ENCODE data around the gene TRIO.
A peak's percentile ranks its signal among the peaks of the same experiment; 100 is the strongest.
"Not testable (repeated sequence)": the region's sequence is repeated elsewhere in the genome, so short reads cannot be mapped to it uniquely, and the experiment has no call there.

The TRIO gene

DNA sequence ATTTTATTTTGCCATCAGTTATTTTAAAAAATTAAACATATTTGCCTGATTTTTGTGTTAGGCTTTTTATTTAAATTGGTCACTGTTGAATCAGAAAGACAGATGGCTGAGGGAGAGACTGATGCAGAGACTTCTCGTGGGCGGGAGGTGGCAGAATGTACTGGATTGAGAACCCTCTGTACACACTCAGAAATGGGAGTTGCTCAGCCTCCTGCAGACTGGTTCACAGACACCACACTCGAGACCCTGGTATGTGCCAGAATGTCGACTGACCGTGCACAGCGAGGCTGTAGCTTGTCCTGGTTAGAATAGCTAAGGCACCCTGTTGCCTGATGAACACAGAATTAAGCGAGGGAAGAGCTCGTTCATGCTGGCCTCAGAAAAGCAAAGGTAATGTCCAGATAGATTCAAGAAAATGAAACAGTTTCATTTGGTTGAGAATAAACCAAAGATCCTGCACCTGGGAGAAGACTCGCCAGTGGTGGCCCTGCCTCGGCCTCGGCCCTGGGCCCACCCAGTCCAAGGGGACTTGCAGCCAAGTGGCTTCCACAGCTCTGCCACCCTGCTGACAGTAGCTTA, 367.1 kb downstream of the TRIO start:
- DNase-seq (ENCODE audit: low spot score) = no peak

DNA sequence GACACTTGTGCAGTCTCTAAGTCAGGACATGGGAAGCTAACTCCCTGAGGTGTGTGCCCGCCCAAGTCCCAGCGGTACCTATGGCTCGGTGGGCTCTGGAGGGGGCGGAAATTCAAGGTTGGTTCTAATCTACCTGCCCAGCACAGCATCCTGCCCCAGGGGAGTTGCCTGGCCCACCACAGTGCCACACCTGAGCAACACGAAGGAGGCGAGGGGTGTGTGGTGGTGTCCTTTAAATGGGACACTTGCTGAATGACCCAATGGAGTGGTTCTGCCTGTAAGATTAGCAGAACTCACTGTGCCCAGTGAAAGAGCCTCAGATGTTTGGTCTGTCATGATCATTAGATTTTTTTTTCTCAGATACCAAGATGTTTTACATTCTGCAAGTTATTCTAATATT, 367.7 kb downstream of the TRIO start:
- no peak for DNase-seq (ENCODE audit: low spot score)

DNA sequence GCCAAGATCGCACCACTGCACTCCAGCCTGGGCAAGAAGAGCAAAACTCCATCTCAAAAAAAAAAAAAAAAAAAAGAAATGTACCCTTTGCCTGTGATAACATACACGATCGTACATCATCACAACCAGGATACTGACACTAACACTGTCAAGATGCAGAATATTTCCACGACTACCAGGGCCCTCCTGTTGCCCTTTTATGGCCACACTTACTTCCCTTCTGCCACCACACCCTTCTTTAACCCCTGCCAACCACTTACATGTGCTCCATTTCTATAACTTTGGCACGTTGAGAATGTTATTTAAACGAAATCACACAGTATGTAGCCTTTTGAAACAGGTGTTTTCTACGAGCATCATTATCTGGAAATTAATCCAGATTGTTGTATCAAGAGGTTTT, 369.4 kb downstream of the TRIO start:
- DNase-seq (ENCODE audit: low spot score) = no peak

DNA sequence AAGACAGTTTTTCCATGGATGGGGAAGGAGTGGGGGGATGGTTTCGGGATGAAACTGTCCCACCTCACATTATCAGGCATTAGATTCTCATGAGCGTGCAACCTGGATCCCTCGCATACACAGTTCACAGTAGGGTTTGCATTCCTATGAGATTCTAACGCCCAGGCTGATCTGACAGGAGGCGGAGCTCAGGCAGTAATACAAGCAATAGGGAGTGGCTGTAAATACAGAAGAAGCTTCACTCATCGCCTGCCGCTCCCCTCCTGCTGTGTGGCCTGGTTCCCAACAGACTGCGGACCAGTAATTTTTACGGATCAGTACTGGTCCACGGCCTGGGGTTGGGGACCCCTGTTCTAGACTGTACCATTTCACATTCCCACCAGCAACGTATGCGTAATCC, 370.1 kb downstream of the TRIO start:
- no peak for DNase-seq (ENCODE audit: low spot score)

DNA sequence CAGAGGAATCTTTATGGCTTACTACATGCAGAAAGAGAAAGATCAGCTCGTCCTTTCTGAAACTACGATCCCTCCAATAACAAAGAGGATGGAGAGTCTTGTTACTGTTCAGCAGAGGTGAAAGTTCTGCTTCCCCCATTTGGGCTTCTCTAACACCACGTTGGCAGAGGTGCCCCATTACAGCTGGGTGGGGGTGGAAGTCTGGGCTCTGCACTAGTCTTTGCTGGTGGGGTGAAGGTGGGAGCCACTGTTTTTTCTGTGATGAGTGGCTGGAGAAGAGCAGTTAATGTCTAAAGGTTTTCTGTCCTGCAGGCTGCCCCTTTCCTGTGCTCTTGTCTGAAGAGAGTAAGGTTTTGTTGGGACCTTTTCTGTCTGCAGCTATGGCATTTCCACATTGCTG, 373.8 kb downstream of the TRIO start:
- no peak for DNase-seq (ENCODE audit: low spot score)

DNA sequence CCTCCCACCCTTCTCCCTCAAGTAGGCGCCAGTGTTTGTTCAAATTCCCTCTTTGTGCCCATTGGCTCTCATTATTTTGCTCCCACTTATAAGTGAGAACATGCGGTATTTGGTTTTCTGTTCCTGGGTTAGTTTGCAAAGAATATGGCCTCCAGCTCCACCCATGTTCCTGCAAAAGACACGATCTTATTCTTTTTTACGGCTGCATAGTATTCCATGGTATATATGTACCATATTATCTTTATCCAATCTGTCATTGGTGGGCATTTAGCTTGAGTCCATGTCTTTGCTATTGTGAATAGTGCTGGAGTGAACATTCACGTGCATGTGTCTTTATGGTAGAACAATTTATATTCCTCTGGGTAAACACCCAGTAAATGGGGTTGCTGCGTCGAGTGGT, 375.5 kb downstream of the TRIO start:
- DNase-seq (ENCODE audit: low spot score) = no peak

DNA sequence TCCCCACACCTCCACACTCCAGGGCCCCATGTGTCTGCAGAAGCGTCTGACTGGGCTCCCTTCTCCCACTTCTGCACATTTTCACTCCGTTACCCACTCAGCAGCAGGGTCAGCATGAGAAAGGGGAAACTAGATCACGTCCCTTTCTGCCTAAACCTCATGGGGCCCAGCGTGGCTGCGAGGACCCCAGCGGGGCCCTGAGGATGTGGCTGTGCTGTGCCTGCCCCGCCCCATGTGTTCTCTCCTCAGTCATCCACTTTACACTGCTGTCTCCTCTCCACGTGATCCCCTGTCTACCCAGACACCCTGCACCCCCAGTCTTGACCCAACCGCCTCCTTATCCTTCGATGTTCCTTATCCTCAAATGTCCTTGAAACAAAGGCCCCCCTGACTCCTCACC, 378.6 kb downstream of the TRIO start:
- DNase-seq (ENCODE audit: low spot score) = no peak

DNA sequence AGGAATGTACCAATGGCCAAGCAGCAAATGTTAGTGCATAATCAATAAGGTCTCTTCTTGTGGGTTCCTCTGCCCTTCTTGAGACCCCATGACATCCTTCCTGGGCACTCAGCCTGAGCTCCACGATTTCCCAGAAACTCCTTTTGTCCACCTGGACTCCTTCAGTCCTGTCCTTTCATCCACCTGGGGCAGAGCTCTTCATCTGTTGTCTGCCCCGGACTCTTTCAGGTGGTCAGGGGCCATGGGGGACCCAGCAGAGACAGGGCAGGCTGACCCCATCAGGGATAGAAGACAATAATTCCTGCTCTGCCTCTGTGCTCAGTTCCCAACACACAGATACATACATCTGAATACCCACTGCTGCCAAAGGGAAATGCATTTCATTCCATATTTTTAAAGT, 379.6 kb downstream of the TRIO start:
- DNase-seq (ENCODE audit: low spot score) = no peak

DNA sequence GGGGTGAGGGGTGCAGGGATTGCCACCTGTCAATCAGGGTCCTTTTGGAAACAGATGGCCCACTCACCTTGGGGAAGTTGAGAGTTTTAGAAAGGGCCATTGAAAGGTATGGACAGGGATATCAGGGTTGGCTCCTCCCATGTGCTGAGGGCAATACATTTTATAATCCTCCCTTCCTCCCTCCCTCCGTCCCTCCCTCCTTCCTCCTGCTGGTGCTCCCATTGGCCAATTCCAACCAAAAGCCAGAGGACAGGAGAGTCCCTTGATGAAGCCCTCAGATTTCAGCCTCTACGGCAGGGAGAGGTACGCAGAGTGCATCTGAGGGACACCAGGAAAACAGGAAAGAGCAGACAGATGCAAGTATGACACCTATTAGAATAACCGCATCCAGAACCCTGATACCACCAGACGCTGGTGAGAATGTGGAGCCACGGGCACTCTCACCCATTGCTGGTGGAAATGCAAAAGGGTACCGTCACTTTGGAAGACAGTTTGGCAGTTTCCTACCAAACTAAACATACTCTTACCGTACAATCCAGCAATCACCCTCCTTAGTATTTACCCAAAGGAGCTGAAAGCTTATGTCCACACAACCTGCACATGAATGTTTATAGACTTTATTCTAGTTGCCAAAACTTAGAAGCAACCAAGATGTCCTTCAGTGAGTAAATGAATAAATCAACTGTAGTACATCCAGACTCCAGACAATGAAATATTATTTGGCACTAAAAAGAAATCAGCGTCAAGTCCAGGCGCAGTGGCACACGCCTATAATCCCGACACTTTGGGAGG, 380.3 kb downstream of the TRIO start:
- DNase-seq (ENCODE audit: low spot score) = no peak

DNA sequence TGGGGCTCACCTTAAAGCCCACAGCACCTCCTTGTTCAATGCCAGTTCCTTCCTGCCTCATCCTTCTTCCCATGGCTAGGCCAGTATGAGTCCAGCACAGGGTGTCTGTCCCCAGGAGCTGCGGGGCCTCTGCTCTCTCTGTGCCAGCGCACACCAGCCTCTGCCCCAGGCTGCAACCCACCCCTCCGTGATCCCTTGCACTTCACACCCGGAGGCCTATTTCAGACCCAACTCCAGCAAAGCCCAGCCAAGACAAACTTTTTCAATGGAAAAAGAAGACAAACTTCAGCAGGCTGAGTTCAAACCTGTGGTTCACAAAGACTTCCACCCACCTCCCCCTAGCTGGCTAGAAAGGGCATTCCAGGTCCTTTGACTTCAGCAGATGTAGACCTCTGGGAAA, 382.3 kb downstream of the TRIO start:
- no peak for DNase-seq (ENCODE audit: low spot score)

DNA sequence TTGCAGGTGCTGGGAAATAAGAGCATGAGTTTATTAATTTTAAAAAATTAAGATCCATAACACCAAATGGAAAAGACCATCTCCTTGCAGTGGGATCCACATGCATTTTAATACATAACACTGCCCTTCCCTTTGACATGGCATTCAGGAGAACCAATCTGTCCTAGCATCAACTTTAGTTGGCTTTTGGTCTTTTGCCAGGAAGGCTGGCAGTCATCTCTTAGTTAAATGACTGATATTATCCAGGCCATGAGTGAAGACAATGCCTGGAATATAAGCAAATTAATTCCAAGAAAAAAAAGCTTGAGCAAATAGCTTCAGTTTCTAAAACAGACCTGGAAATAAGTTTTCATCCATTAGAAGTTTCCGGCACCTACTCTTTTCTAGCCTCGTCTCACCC, 383.4 kb downstream of the TRIO start:
- no peak for DNase-seq (ENCODE audit: low spot score)

DNA sequence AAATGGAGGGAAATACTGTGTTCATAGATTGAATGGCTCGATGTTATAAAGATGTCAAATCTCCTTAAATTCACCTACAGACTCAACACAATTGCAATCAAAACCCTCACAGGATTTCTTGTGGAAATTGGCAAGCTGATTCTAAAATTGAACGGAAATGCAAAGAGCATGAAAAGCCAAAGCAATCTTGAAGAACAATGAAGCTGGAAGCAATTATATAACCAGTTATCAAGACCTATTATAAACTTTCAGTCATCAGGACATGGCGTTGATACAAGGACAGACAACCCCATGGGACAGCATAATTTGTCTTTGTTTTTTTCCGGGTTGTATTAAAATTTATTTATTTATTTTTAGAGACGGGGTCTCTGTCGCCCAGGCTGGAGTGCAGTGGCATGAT, 385.0 kb downstream of the TRIO start:
- no peak for DNase-seq (ENCODE audit: low spot score)

DNA sequence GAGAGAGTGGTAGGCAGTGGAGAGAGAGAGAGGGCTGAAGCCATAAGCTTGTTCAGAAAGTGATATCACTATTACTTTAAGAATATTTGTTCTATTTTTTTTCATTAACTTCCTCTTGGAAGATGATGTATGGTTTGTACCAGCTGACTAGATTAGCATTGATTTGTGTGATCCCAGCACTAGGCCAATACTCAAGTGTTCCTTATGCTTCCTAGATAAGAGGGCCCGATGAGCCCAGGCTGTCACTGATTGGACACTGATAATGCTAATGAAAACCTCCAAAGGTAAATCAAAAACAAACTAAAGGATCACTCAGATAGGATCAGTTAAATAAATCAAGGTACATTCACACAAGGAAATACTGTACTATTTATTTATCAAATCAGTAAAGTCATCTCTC, 385.8 kb downstream of the TRIO start:
- DNase-seq (ENCODE audit: low spot score) = no peak

DNA sequence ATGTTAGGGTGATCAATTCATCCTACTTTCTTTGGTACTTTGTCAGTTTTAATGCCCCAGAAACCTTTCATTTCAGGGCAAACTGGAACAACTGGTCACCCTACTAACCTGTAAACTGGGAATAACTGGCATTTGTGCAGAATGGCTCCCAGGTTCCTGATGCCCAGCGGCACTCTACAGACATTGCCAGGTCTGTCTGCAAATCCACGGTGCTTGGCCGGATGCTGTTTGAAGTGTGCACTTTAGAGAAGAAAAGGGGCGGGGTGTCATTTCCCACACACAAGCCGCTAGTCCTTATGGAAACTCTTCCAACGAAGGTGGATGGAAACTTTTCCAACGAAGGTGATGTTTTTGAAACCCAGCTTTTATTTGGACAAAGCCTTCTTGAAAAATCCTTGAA, 388.5 kb downstream of the TRIO start:
- DNase-seq (ENCODE audit: low spot score) = no peak

DNA sequence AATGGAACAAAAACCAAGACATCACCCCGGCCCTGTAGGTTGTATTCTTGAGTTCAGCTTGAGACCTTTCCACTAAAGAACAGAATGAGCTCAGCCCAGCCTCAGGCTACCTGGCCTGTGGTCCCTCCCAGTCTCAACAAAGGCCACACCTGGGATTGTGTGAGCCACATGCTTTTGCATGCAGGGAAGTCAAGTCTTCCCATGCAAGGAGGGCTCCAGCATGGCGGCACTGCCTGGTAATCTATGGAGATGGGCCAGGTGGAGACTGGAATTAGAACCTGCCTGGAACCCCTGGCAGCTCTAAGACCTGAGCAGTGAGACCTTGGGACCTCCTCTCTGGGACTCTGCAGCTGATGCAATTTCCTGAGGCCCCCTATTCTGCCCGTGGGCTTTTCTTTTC, 389.0 kb downstream of the TRIO start:
- DNase-seq (ENCODE audit: low spot score) = no peak

DNA sequence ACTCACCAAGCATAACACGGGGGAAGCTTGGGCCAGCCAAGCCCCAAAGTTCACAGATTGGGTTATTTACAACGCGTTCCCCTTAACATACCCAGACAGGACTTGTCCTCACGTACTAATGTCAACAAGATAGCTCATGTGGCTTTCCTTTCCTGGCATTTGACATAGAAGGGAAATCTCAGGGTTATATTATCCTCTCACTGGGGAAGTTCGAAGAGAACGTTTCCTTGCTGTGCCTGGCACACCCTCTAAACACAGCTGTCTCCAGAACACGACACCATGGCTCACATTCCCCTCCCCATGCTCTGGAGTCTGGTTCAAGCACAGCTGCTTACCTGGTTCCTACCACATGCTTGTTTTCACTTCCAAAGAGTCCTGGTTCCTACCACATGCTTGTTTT, 391.6 kb downstream of the TRIO start:
- DNase-seq (ENCODE audit: low spot score) = no peak

DNA sequence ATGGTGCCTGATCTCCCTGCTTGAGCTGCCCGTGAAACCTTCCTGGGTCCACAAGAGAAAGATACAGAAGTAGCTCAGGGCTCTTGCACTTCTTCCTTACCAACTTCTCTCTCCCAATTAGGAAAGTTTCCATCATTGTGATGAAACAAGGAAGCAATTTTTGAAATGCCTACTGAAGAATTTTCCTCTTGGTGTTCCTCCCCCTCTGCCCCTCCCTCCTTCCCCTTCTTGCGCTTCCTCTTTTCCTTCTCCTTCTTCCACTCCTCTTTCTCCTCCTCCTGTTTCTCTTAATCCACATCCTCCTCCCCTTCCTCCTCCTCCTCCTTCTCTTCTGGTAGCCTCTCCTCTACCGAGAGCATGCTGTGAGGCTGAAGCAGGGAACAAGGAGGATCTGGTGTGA, 402.2 kb downstream of the TRIO start:
- DNase-seq (ENCODE audit: low spot score) = no peak

DNA sequence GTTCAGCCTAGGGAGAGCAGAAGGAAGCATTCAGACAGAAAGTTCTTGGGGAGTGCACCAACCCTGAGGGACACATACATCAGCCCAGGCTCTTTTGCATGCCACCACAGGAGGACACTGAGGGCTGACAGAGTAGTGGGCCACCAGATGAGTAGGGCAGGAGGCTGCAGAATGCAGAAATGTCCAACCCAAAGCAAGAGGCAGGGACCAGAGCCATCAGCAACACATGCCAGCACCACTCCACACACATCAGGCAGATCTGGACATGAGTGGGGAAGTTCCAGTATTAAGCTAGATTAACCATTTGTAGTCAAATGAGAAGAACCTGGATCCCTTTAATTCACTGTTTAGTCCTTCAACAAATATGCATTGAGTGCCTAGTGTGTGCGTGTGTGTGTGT, 402.7 kb downstream of the TRIO start:
- DNase-seq (ENCODE audit: low spot score) = no peak

DNA sequence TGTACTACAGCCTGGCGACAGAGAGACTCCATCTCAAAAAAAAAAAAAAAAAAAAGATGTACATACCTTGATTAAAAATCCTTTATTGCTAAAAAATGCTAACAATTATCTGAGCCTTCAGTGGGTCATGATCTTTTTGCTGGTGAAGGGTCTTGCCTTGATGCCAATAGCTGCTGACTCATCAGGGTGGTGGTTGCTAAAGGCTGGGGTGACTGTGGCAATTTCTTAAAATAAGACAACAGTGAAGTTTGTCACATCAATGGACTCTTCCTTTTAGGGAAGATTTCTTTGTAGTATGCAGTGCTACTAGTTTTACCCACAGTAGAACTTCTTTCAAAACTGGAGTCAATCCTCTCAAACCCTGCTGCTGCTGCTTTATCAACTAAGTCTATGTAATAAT, 404.5 kb downstream of the TRIO start:
- no peak for DNase-seq (ENCODE audit: low spot score)

DNA sequence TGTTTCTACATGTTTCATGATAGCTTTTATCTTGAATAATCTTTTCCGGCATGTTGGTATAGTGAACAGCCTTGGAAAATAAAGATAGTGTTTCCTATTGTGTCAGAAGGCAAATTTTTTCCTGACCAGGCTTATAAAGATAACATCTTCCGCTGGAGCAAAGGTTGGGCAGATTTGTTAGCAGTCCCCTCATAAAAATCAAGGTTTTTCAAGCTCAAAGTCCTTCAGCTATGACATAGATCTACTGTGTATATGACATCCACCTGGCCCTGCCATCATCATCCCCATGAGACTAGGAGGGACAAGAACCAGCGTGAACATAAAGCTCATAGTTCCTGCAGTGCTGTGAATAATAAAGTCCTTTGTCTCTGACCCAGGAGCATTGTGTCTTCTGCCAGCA, 408.1 kb downstream of the TRIO start:
- DNase-seq (ENCODE audit: low spot score) = peak; percentile 68

DNA sequence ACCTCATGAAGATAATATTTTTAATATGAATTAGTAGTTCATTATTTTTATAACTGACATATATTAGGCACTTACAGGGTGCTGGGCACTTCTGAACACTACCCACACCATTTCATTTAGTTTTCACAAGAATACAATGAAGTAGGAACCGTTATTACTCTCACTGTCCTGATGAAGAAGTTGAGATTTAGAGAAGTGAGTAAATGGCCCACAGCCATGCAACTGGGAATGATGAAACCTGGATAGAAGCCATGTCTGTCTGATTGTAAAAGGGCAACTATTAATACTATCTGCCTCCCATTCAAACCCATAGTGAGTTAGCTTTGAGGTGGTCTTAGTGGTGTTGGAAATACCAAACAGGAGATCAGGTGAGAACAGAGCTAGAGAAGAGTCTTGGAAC, 408.9 kb downstream of the TRIO start:
- no peak for DNase-seq (ENCODE audit: low spot score)

DNA sequence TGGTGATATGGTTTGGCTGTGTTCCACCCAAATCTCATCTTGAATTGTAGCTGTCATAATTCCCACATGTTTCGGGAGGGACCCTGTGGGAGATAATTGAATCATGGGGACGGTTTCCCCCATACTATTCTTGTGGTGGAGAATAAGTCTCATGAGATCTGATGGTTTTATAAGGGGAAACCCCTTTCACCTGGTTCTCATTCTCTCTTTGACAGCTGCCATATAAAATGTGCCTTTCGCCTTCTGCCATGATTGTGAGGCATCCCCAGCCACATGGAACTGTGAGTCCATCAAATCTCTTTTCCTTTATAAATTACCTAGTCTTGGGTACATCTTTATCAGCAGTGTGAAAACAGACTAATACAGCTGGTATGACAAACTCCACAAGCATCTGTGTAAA, 411.1 kb downstream of the TRIO start:
- not testable (repeated sequence) for DNase-seq (ENCODE audit: low spot score)

DNA sequence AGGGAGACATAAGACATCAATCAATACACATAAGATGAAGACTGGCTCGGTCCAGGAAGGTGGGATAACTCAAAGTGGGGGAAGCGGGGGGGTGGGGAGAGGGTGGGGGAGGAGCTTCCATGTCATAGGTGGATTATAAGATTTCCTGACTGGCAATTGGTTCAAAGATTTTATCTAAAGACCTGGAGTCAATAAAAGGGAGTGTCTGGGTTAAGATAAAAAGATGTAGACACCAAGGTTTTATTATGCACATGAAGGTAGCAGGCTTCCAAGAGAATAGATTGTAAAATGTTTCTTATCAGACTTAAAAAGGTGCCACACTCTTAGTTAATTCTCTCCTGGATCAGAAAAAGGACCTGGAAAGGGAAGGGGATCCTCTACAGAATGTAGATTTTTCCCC, 412.9 kb downstream of the TRIO start:
- DNase-seq (ENCODE audit: low spot score) = no peak

DNA sequence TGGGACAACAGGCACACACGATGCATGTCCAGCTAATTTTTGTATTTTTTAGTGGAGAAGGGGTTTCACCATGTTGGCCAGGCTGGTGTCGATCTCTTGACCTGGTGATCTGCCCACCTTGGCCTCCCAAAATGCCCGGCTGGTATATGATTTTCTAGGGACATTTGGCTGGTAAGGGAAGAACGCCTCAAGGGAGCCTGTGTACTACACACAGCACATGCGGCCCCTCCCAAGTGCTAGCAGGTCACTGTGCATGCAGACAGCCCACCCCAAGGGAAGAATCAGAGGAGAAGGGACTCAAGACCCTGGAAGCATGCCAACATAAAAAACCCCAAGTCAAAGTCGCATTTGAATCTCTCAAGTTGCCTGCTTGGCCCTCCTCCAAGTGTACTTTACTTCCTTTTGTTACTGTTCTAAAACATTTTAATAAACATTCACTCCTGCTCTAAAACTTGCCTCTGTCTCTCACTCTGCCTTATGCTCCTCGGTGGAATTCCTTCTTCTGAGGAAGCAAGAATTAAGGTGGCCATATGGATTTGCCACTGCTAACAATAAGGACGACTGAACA, 414.1 kb downstream of the TRIO start:
- peak; percentile 22 for DNase-seq (ENCODE audit: low spot score)

All from LoVo (cell line).